ENCODE results near the gene PRIMA1.

GRCh38 chr14:93757206-93757605, 31.1 kb downstream of the PRIMA1 start:
- no peak for TF ChIP-seq GATA2 (CRISPR knock-in tag; IDR thresholded peaks at IDR 0.05)
- no peak for TF ChIP-seq ZZZ3 (IDR thresholded peaks at IDR 0.05)
- TF ChIP-seq ATF3 (IDR thresholded peaks at IDR 0.05), result no peak
- TF ChIP-seq ATF3 (CRISPR knock-in tag; conservative IDR thresholded peaks at IDR 0.05), result no peak
- TF ChIP-seq CTCF (IDR thresholded peaks at IDR 0.05 in 2 of 3, conservative IDR thresholded peaks at IDR 0.05 in 1 of 3; ENCODE audit: insufficient read depth in 2 of 3, low read depth in 1 of 3, low read length in 3 of 3), result no peak
- no peak for TF ChIP-seq MYC (IDR thresholded peaks at IDR 0.05; ENCODE audit: low read depth, low read length)
- TF ChIP-seq MYC (CRISPR knock-in tag; IDR thresholded peaks at IDR 0.05; ENCODE audit: borderline replicate concordance, low read depth), result no peak
- no peak for TF ChIP-seq NFYB (IDR thresholded peaks at IDR 0.05; ENCODE audit: extremely low read depth, insufficient read length)
- no peak for TF ChIP-seq SIRT6 (IDR thresholded peaks at IDR 0.05; ENCODE audit: low read depth, low read length)
- no peak for TF ChIP-seq RFX1 (IDR thresholded peaks at IDR 0.05)
- TF ChIP-seq POLR2A (conservative IDR thresholded peaks at IDR 0.05), result no peak
- TF ChIP-seq BCL6 (CRISPR knock-in tag; IDR thresholded peaks at IDR 0.05), result no peak
- no peak for TF ChIP-seq CTCFL (IDR thresholded peaks at IDR 0.05; ENCODE audit: borderline replicate concordance, insufficient read depth, low read depth, low read length, poor library complexity, severe bottlenecking)
- no peak for TF ChIP-seq ERF (CRISPR knock-in tag; IDR thresholded peaks at IDR 0.05)
